Muscle of back (tissue), 13 donors: ENCODE measurements around the gene ROBO4. TPM values are rescaled to one million over a fixed set of nuclear protein-coding genes. Genes with fewer than 3 reads are reported as not detected.

Experiments used
- DNase-seq, 3 donors: peaks; one replicate each; pipeline versions ENCODE4 v3.0.0 to v3.0.0-alpha.2; 2013
- long read RNA-seq, 9 donors: transcript quantifications; one replicate each; lab custom pipeline, GENCODE V29; 2026
- polyA plus RNA-seq, 10 donors: library from polyadenylated mRNA; unstranded; fragments of 120-200 nt; gene quantifications; one replicate each; pipeline ENCODE4 v1.2.1, GENCODE V29; 2013; ENCODE audit not compliant: insufficient read length in 10 of 10

ROBO4 gene
- 10 to 100 TPM; 22.3 to 41.3 (median 28.8) TPM for polyA plus RNA-seq
- long read RNA-seq, donor 1, full-length matches to known transcripts: 1 of 1 reads
- long read RNA-seq, donor 1, partial matches to known transcripts: 0 of 1 reads
- long read RNA-seq, donor 1, other reads (novel, unspliced or antisense): 0 of 1 reads
- long read RNA-seq, donor 2, partial matches to known transcripts: 6 of 8 reads
- long read RNA-seq, donor 2, other reads (novel, unspliced or antisense): 0 of 8 reads
- long read RNA-seq, donor 3: 0 reads
- long read RNA-seq, donor 4, partial matches to known transcripts: 0 of 3 reads
- long read RNA-seq, donor 4, other reads (novel, unspliced or antisense): 0 of 3 reads
- long read RNA-seq, donor 5, partial matches to known transcripts: 27 of 29 reads
- long read RNA-seq, donor 5, other reads (novel, unspliced or antisense): 0 of 29 reads
- long read RNA-seq, donor 6, partial matches to known transcripts: 0 of 1 reads
- long read RNA-seq, donor 6, other reads (novel, unspliced or antisense): 0 of 1 reads
- long read RNA-seq, donor 7, partial matches to known transcripts: 0 of 3 reads
- long read RNA-seq, donor 7, other reads (novel, unspliced or antisense): 0 of 3 reads
- long read RNA-seq, donor 8, partial matches to known transcripts: 0 of 3 reads
- long read RNA-seq, donor 8, other reads (novel, unspliced or antisense): 0 of 3 reads
- long read RNA-seq, donor 9: 0 reads

- peak in 1 of 3 donors; percentile 67 for DNase-seq
These were observed at the start of gene ROBO4 for GRCh38 chr11:124897674-124898262. TSS of gene ROBO4 (minus strand) at chr11:124897865. CDS start at chr11:124897795, 70 bp downstream.

DNA sequence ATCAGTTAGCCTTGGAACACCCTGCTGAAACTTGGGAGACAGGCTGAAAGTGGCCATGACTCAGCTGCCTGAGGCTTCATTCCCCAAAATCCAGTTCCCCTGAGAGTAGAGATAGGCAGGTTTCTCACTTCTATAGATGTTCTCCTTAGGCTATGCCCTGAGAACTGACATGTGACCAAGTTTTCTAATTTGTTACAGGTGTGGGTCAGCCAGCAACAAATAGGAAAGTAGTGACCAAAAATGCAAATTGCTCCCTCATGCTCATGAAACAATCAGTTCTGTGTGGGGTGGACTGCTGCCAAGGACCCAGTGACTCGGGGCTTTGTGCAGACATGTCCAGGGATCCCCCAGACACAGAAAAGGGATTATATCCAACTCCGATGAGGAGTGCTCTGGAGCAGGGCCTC lies 49.1 kb upstream of the ROBO4 start:
- no peak for DNase-seq

DNA sequence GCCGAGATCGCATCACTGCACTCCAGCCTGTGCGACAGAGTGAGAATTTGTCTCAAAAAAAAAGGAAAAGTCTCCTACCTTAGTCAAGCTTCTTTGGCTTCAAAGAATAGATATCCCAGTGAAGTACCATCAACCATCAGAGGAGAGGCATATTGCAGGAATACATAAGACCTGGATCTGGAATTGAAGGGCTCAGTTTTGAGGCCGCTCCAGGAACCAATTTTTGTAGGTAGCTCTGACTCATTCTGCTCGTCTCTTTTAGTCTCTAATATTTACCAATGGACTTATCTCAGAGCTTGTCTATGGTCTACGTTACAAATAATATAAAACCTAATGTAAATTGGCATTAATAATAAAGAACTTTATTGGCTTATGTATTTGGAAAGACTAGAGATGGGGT lies 48.2 kb upstream of the ROBO4 start:
- no peak for DNase-seq

DNA sequence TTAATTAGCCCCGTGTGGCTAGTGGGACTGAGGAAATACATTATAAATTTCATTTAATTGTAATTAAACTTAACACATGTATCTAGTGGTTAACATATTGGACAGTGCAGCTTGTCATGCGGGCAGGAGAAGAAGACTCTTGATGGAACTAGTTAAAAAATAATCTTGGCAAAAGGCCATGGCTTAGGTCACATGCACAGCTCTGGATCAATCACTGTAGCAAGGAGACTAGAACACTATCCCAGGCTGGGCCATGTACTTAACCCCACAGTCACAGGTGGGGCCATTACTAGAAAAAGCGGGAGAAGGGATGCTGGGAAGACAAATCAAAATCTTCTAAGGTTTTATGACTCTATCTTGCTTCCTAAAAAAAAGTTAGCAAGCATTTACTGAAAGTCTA lies 46.9 kb upstream of the ROBO4 start:
- no peak for DNase-seq

DNA sequence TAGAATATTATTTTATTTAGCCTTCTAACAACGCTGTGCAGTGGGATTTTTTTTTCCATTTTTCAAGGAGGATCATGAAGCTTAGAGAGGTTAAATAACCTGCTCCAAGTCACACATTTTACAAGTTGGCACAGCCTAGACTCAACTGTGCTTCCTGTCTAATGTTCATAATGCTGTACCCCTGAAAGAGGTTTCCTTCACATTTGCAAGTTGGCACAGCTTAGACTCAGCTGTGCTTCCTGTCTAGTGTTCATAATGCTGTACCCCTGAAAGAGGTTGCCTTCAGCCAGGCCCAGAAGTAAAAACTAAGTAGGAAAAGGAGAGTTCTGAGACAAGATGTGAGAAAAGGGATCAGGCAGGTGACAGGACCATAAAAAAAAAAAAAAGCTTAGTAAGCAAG lies 46.1 kb upstream of the ROBO4 start:
- no peak for DNase-seq

DNA sequence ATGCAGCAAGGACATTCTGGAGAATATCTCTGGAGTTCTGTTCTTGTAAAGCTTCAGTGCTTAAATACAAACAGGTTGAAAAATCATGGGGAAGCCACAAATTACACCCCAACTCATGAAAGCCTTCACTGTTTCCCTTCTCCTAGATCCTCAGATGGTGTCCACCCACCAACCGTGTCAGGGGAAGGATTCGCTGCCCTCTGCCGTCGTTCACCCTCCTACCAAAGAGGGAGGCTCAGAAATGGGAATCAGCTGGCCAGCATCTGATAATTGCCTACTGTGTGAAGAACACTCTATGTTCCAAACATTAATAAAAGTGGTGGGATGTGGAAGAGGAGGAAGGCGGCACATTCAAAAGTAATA lies 45.6 kb upstream of the ROBO4 start:
- DNase-seq: no peak

DNA sequence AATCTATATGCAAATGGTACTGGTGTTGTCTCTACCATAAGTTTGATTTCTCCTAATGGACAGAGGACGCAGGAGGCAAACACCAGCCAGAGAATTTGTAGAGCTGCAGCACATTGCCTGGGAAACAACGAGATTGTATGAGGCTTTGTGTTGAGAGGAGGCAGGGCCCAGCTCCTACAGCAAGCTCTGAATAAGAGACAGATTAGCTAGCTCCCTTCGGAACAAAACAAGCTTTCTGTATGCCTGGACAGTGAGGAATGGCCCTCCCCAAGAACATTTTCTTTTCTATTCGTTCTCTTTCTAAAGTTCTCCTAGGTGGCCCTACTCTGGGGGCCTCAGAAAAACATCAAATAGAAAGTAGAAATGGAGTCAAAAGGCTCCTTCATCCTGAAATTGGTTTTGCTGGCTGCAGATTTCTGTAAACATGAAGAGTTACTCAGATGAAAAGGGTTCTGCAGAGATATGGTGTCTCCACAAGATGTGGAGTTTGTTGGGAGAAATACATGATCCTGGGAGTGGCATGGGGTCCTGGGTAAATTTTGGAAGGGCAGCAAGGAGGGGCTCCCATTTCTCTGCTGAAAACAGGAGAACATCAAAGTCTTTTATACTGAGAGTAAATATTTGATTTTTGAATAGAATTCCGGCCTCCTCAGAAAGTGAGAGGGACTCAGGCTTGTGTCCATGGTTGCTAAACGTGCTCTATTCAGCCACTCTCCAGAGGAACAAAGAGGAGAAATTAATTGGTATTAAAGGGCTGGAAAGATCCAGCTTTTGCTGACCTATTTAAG lies 45.0 kb upstream of the ROBO4 start:
- DNase-seq: no peak

- no peak for DNase-seq
These were observed 44.0 kb upstream of the ROBO4 start for GRCh38 chr11:124941703-124942102.

- DNase-seq: no peak
These were observed 41.3 kb upstream of the ROBO4 start for GRCh38 chr11:124938970-124939369.

GRCh38 chr11:124938206-124938765 lies 40.6 kb upstream of the ROBO4 start:
- DNase-seq: no peak

- no peak for DNase-seq
These were observed 39.8 kb upstream of the ROBO4 start for GRCh38 chr11:124937336-124937935.

- no peak for DNase-seq
These were observed 38.2 kb upstream of the ROBO4 start, which contains the start of gene HEPACAM for GRCh38 chr11:124935548-124936514. TSS of gene HEPACAM (minus strand) at chr11:124936047. CDS start at chr11:124936006, 41 bp downstream.

- no peak for DNase-seq
These were observed 37.3 kb upstream of the ROBO4 start for GRCh38 chr11:124934862-124935547.

DNA sequence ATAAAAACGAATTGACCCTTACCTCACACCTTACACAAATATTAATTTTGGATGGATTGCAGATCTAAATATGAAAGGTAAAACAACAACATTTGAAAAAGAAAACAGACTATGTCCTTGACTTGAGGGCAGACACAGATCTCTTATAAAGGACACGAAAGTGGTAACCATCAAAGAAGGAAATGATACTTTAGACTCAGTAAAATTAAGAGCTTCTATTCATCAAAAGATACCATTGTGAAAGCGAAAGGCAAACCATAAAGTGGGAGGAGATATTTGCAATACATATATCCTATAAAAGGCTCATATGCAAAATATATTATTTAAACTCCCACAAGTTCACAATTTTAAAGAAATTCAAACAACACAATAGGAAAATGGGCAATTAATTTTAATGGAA lies 33.1 kb upstream of the ROBO4 start:
- DNase-seq: no peak

DNA sequence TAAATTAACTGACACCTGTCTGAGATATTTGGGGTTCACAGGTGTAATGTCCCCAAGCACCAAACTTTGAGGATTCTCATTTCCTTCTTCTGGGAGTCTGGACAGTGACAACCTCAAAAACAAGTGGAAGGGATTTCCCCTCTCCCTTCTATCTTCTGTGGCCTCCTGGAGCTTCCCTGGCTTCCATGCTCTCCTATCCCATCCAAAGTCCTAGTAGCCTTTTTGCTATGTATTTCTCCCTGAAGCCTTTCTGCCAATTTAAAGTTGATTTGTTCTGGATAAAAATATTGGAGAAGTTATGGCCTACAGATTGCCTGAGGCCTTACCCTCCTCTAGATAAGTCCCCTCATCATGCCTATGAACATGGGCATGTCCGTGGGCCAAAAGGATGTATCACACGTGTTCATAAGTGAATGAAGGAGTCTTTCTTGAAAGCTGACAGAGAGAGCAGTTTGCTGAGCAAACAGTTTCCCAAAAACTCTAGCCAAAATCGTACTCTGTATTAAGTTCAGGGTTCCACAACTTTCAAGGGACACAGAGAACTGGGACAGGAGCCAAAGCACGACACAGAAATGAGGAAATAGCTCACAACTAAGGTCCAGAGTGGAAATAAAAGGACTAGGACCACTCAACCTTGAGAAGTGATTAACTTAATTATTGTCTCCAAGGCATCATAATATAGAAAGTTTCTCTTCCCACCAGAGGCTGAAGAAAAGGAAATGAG lies 31.4 kb upstream of the ROBO4 start:
- DNase-seq: peak in 2 of 3 donors; percentile 28 to 51

- DNase-seq: no peak
These were observed 25.6 kb upstream of the ROBO4 start for GRCh38 chr11:124923296-124923695.

GRCh38 chr11:124922831-124923230 lies 25.2 kb upstream of the ROBO4 start:
- DNase-seq: no peak

DNA sequence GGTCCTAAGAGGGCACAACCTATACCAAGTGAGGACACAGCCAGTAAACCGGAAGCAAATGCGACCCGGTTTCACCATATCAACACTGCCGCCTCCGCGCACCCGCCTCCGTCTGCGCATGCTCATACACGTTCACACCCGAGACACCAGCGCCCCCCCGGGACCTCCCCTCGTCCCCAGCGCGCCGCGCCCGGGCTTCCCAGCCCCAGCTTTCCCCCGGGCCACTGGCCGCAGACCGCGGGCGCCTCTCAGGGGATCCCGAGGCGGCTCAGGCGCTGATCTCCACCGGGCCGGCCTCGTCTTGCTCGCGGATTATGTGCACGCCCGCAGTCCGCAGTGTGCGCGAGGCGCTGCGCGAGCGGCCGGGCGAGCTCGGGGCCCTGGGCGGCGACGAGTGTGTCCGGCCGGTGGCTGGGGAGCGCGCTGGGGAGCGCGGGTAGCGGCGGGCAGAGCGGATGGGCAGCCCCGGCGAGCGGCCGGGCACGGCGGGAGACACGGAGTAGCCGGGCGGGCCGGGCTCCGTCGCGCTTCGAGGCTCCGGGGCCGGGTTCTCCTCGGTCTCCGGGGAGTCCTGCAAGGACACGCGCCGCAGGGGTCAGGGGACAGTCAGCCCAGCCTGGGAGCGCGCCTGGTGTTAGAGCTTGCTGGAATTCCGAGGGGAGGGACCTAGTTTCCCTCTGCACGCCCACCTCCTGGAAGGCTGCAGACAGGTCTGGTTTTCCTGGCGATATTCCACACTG lies 23.4 kb upstream of the ROBO4 start:
- DNase-seq: peak; percentile 73 to 89 (median 79)
